ENCODE data around the gene RGS6. TPM values are rescaled to one million over a fixed set of nuclear protein-coding genes. Genes with fewer than 3 reads are reported as not detected.

RGS6 gene
- total and polyA plus RNA-seq, 2 experiments from 2014 or later = not detected

DNA sequence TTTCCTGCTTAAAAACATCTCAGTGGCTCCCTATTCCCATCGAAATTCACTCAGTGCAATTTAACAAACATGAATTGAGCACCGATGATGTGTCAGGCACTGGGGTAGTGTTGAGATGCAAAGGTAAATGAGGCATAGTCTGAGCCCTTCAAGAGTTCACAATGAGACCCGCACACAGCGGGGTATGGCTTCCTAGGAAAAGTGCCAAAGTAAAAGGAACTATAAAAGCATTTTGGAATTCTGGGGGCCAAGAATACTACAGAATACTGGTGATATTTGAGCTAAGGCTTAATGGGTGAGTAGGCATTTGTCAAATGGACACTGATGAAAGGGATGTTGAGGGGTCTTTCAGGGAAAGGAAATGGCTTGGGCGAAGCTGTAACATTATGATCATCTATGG lies 646.3 kb downstream of the RGS6 start:
- H3K27ac ChIP-seq = no peak overlapping the region
- no peak overlapping the region for H2AFZ ChIP-seq
- H3K9ac ChIP-seq = no peak overlapping the region
- no peak overlapping the region for H3K4me3 ChIP-seq
- in situ Hi-C loops (cut with MboI) = no loop called here
- H3K4me1 ChIP-seq (ENCODE audit: insufficient read depth) = no peaks in the 10 kb centered on the region
- no peak for DNase-seq
- H3K36me3 ChIP-seq (ENCODE audit: low read depth) = no peaks in the 10 kb centered on the region
- no peaks in the 10 kb centered on the region for H3K79me2 ChIP-seq (ENCODE audit: insufficient read depth)
- H4K20me1 ChIP-seq (ENCODE audit: insufficient read depth) = no peaks in the 10 kb centered on the region
- TF ChIP-seq EZH2phosphoT487 (IDR thresholded peaks at IDR 0.05; ENCODE audit: insufficient read depth, low read depth) (no peak), EZH2 (IDR thresholded peaks at IDR 0.05; ENCODE audit: insufficient read depth, poor library complexity, severe bottlenecking) (no peak)
- H3K9me2 ChIP-seq (ENCODE audit: insufficient read depth) = no peaks in the 10 kb centered on the region
- 42 to 49% methylated on average over 5 of the region's 5 CpGs for WGBS, 2 experiments (ENCODE audit: low coverage in 1 of 2, low lambda C conversion rate in 2 of 2, missing lambda C conversion rate in 2 of 2)
- no peaks in the 10 kb centered on the region for H3K27me3 ChIP-seq (replicated peaks; ENCODE audit: insufficient read depth)
- H3K9me3 ChIP-seq (ENCODE audit: low read depth) = no peaks in the 10 kb centered on the region
- H3F3A ChIP-seq (ENCODE audit: insufficient read depth) = no peaks in the 10 kb centered on the region
- H3K4me2 ChIP-seq (ENCODE audit: unreplicated experiment) = no peak overlapping the region

DNA sequence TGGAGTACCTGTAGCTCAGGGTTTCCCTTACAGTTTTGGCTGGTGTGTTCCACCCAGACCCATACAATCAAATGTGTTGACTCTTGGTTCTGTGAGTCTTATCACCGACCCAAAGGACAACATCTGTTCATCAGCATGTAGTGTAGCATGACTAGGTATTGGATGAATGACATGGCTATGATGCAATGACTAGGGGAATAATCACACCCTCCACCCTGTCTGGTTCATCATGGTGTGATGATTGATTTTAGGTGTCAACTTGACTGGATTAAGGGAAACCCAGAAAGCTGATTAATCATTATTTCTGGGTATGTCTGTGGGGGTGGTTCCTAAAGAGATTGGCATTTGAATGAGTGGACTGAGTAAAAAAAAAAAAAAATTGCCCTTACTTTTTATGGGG lies 650.4 kb downstream of the RGS6 start:
- no peak for TF ChIP-seq EZH2phosphoT487 (IDR thresholded peaks at IDR 0.05; ENCODE audit: insufficient read depth, low read depth)
- Histone ChIP-seq H4K20me1 (ENCODE audit: insufficient read depth) (no peaks in the 10 kb centered on the region), H3K27ac (no peak overlapping the region), H3K9ac (no peak overlapping the region), H3K4me1 (ENCODE audit: insufficient read depth) (no peaks in the 10 kb centered on the region), H3K4me3 (no peak overlapping the region), H3F3A (ENCODE audit: insufficient read depth) (no peaks in the 10 kb centered on the region), H3K27me3 (replicated peaks; ENCODE audit: insufficient read depth) (no peaks in the 10 kb centered on the region), H3K36me3 (ENCODE audit: low read depth) (no peaks in the 10 kb centered on the region), H3K9me2 (ENCODE audit: insufficient read depth) (no peaks in the 10 kb centered on the region), H3K79me2 (ENCODE audit: insufficient read depth) (no peaks in the 10 kb centered on the region), H3K4me2 (ENCODE audit: unreplicated experiment) (no peak overlapping the region), H2AFZ (no peak overlapping the region), H3K9me3 (ENCODE audit: low read depth) (no peaks in the 10 kb centered on the region)
- in situ Hi-C loops (cut with MboI) = no loop called here
- no peak for DNase-seq
- WGBS, 2 experiments (ENCODE audit: low coverage in 1 of 2, low lambda C conversion rate in 2 of 2, missing lambda C conversion rate in 2 of 2) = 53 to 85% methylated on average over 1 of the region's 1 CpG

DNA sequence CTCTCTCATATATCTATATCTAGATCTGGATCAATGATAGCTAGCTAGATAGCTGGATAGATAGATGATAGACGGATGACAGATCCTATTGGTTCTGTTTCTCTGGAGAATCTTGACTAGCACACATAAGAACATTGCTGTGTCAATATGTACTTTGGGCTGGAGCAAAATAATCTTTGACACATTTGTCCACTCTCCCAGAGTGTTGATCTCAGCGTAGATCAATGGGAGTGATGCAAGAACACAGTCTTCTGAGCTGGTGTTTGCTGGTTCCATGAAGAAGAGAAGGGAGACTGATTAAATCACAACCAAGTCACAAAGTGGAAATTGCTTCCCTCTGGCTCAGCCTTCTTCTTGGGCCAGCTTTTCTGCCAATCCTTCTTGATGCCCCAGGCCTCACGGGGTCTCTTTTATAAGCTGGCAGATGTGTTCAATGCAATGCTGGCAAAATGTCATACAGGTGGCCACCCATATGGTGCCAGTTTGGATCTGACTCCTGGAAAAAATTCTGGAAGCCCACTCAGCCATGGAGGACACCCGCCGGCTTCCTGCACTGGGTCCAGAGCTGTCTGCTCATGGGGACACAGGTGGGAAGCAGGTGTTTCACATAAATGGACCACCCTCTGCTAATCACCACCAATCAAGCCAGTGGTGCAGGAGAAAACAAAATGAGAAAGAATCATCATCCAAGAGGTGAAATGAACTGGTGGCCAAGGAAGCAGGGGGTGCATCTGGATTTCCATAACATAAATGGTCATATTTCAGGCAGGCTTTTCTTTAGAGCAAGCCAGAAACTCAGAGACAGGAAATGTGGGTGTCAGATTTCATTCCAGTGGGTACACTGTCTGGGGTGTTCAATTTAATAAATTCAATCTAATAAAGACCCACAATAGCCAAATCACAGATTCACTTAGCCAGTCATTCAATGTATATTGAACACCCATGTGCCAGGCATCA lies 651.4 kb downstream of the RGS6 start:
- Histone ChIP-seq H2AFZ (no peak overlapping the region), H3K4me3 (no peak overlapping the region), H3K9me2 (ENCODE audit: insufficient read depth) (no peaks in the 10 kb centered on the region), H3F3A (ENCODE audit: insufficient read depth) (no peaks in the 10 kb centered on the region), H3K36me3 (ENCODE audit: low read depth) (no peaks in the 10 kb centered on the region), H3K27me3 (replicated peaks; ENCODE audit: insufficient read depth) (no peaks in the 10 kb centered on the region), H4K20me1 (ENCODE audit: insufficient read depth) (no peaks in the 10 kb centered on the region), H3K79me2 (ENCODE audit: insufficient read depth) (no peaks in the 10 kb centered on the region), H3K4me1 (ENCODE audit: insufficient read depth) (no peaks in the 10 kb centered on the region), H3K9ac (no peak overlapping the region), H3K4me2 (ENCODE audit: unreplicated experiment) (no peak overlapping the region), H3K27ac (no peak overlapping the region), H3K9me3 (ENCODE audit: low read depth) (no peaks in the 10 kb centered on the region)
- 56 to 61% methylated on average over 5 of the region's 5 CpGs for WGBS, 2 experiments (ENCODE audit: low coverage in 1 of 2, low lambda C conversion rate in 2 of 2, missing lambda C conversion rate in 2 of 2)
- no peak for TF ChIP-seq EZH2 (IDR thresholded peaks at IDR 0.05; ENCODE audit: insufficient read depth, poor library complexity, severe bottlenecking)
- no peak for TF ChIP-seq EZH2phosphoT487 (IDR thresholded peaks at IDR 0.05; ENCODE audit: insufficient read depth, low read depth)
- DNase-seq = no peak
- in situ Hi-C loops (cut with MboI) = no loop called here

DNA sequence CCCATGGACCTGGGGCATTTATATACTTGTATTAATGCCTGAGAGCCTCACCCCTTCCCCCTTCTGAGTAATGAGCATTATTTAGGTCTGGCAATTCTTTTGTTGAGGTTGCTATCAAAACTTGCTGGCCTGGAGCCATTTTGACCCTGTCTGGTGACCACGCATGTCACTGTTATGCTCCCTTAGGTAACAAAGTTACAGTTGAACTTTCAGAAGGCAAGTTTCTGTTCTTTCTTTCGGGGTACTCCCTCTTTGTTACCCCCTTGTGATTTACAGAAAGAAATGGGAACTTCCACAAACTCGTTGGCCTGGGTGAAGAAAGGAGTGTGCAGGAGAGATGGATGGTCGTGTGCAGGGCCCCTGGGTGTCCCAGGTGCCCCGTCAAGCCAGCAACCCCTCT lies 656.3 kb downstream of the RGS6 start:
- 37 to 43% methylated on average over 5 of the region's 5 CpGs for WGBS, 2 experiments (ENCODE audit: low coverage in 1 of 2, low lambda C conversion rate in 2 of 2, missing lambda C conversion rate in 2 of 2)
- Histone ChIP-seq H3K9ac (no peak overlapping the region), H3K27me3 (replicated peaks; ENCODE audit: insufficient read depth) (no peaks in the 10 kb centered on the region), H3K27ac (no peak overlapping the region), H3F3A (ENCODE audit: insufficient read depth) (no peaks in the 10 kb centered on the region), H3K36me3 (ENCODE audit: low read depth) (no peaks in the 10 kb centered on the region), H4K20me1 (ENCODE audit: insufficient read depth) (no peaks in the 10 kb centered on the region), H3K4me3 (no peak overlapping the region), H3K9me3 (ENCODE audit: low read depth) (no peaks in the 10 kb centered on the region), H3K4me1 (ENCODE audit: insufficient read depth) (no peaks in the 10 kb centered on the region), H2AFZ (no peak overlapping the region), H3K9me2 (ENCODE audit: insufficient read depth) (no peaks in the 10 kb centered on the region), H3K79me2 (ENCODE audit: insufficient read depth) (no peaks in the 10 kb centered on the region), H3K4me2 (ENCODE audit: unreplicated experiment) (no peak overlapping the region)
- in situ Hi-C loops (cut with MboI) = no loop called here
- TF ChIP-seq EZH2phosphoT487 (IDR thresholded peaks at IDR 0.05; ENCODE audit: insufficient read depth, low read depth) (no peak), EZH2 (IDR thresholded peaks at IDR 0.05; ENCODE audit: insufficient read depth, poor library complexity, severe bottlenecking) (no peak)
- DNase-seq = no peak
